Chondrocyte (in vitro differentiated cells): ENCODE measurements around the gene RAC2. TPM values are rescaled to one million over a fixed set of nuclear protein-coding genes. Genes with fewer than 3 reads are reported as not detected.
A peak's percentile ranks its signal among the peaks of the same experiment; 100 is the strongest.

Experiments
- DNase-seq: peaks from one replicate; pipeline ENCODE4 v3.0.0; 2021; ENCODE audit warnings: mixed read lengths, low spot score
- H3K27ac Mint-ChIP-seq: one replicate; pipeline ENCODE4 v1.8.0; 2021; ENCODE audit warnings: mild to moderate bottlenecking, moderate library complexity, mixed read lengths; ENCODE audit not compliant: unreplicated experiment
- H3K27me3 Mint-ChIP-seq: 2 replicates; pipeline ENCODE4 v1.8.0; 2021; ENCODE audit warnings: low read depth, mixed read lengths
- H3K36me3 Mint-ChIP-seq: 2 replicates; pipeline ENCODE4 v1.8.0; 2021; ENCODE audit warnings: low read depth, mixed read lengths
- H3K4me1 Mint-ChIP-seq: 2 replicates; pipeline ENCODE4 v1.8.0; 2021; ENCODE audit warnings: low read depth, mild to moderate bottlenecking, mixed read lengths
- H3K4me3 Mint-ChIP-seq: one replicate; pipeline ENCODE4 v1.8.0; 2021; ENCODE audit warnings: mild to moderate bottlenecking, moderate library complexity, mixed read lengths; ENCODE audit not compliant: unreplicated experiment
- H3K9me3 Mint-ChIP-seq: 2 replicates; pipeline ENCODE4 v1.8.0; 2021; ENCODE audit warnings: low read depth, mixed read lengths
- total RNA-seq: library from RNA; stranded (reverse); gene quantifications from 3 replicates; pipeline ENCODE4 v1.2.1, GENCODE V29; 2021
- TF ChIP-seq, protein P1 (sequence below): fragments of 200-600 bp; sonication (generic); IDR thresholded peaks from 2 replicates; pipeline ENCODE4 v1.5.0; 2021; ENCODE audit warnings: antibody characterized with exemption, mild to moderate bottlenecking, moderate library complexity

The RAC2 gene
- total RNA-seq, 1 donor from 2014 or later: 0.20 TPM

DNA sequence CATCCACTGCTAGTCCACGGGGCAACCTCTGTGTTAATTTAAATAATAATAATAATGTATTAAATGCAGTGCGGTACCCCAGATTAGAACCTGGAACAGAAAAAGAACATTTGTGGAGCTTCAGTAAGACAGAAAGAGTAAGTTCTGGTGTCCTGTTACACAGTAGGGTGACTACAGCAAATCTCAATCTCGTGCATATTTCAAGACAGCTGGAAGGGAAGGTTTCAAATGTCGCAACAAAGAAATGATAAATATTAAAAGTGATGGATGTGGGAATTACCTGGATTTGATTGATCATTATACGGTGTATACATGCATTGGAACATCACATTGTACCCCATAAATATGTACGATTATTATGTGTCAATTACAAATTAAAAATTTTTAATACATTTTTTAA lies 1.7 kb upstream of the RAC2 start:
- Mint-ChIP-seq H3K27ac (no peak overlapping the region), H3K27me3 (peaks cover 14% of the 10 kb centered on the region), H3K9me3 (no peaks in the 10 kb centered on the region), H3K36me3 (no peaks in the 10 kb centered on the region), H3K4me1 (peaks cover 6% of the 10 kb centered on the region), H3K4me3 (no peak overlapping the region)
- DNase-seq: no peak
- TF ChIP-seq, protein P1, sequence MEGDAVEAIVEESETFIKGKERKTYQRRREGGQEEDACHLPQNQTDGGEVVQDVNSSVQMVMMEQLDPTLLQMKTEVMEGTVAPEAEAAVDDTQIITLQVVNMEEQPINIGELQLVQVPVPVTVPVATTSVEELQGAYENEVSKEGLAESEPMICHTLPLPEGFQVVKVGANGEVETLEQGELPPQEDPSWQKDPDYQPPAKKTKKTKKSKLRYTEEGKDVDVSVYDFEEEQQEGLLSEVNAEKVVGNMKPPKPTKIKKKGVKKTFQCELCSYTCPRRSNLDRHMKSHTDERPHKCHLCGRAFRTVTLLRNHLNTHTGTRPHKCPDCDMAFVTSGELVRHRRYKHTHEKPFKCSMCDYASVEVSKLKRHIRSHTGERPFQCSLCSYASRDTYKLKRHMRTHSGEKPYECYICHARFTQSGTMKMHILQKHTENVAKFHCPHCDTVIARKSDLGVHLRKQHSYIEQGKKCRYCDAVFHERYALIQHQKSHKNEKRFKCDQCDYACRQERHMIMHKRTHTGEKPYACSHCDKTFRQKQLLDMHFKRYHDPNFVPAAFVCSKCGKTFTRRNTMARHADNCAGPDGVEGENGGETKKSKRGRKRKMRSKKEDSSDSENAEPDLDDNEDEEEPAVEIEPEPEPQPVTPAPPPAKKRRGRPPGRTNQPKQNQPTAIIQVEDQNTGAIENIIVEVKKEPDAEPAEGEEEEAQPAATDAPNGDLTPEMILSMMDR: no peak

DNA sequence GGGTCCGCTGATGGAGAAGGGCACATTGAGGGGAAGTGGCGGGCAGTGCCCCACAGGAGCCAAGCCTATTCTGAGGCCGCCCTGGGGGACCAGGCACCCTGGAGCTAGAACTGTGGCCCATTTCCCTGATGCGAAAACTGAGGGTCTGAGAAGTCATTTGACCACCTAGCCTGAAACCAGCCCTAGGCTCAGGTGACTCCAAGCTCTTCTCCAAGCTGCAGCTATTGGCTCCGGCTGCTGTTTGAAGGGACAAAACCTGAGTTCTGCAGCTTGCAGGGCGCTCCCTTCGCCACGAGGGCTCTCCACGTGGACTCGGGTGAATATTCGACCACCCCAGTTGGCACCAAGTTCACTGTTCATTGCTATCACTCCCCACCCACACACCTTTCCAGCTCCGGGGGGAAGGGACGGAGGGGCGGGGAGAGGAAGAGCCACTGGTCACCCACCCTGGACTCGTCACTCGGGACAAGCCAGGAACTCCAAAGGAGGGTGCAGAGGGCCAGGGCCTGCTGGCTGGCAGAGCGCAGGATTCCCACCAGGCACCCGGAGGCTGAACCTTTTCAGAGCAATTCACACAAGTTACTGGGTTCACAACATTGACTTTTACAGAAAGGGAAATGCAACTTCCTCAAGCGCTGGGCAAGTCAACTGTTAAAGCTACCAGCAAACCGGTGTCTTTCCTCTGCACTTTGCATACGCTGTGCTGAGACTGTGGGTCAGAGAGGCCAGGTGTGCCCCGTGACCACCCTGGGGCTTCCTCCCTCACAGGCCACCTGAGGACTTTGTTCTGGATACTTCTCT lies 1.1 kb upstream of the RAC2 start:
- TF ChIP-seq, protein P1: no peak
- Mint-ChIP-seq H3K4me3 (no peak overlapping the region), H3K9me3 (no peaks in the 10 kb centered on the region), H3K4me1 (peaks cover 6% of the 10 kb centered on the region), H3K36me3 (no peaks in the 10 kb centered on the region), H3K27ac (no peak overlapping the region), H3K27me3 (peaks cover 17% of the 10 kb centered on the region)
- DNase-seq: peak; percentile 42

DNA sequence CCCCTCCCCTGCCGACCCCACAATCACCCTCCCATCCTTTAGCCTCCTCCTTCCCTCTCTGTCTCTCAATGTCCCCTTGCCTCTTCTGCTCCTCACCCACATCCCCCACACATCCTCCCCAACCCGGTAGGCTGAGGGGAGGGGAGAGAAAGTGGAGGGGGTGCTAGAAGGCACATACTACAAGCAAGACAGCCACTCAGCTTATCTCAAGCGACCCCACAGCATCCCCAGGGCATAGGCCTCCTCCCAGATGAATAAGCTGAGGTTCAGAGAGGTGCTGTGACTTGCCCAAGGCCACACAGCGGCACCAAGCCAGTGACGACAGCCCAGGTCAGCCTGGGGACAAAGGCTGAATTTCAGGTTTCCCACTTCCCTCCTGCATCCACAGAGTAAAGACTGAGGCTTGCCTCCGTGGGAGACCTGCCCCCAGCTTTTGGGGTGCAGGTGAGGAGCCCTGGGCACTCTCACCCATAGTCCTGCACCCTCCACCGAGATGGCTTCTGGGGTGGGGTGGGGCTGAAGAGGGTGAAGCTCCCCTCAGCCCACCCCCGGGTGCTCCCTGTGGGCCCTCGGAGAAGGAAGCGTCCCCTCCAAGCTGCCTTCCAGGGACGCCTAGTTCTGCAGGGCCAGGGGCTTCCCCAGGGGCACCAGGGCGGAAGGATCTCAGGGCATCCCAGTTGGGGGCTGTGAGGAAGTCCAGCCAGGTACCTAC lies 511 bp downstream of the RAC2 start:
- Mint-ChIP-seq H3K9me3 (no peaks in the 10 kb centered on the region), H3K27me3 (peaks cover 19% of the 10 kb centered on the region), H3K4me3 (no peak overlapping the region), H3K36me3 (no peaks in the 10 kb centered on the region), H3K4me1 (peaks cover 6% of the 10 kb centered on the region), H3K27ac (no peak overlapping the region)
- TF ChIP-seq, protein P1: no peak
- no peak for DNase-seq

DNA sequence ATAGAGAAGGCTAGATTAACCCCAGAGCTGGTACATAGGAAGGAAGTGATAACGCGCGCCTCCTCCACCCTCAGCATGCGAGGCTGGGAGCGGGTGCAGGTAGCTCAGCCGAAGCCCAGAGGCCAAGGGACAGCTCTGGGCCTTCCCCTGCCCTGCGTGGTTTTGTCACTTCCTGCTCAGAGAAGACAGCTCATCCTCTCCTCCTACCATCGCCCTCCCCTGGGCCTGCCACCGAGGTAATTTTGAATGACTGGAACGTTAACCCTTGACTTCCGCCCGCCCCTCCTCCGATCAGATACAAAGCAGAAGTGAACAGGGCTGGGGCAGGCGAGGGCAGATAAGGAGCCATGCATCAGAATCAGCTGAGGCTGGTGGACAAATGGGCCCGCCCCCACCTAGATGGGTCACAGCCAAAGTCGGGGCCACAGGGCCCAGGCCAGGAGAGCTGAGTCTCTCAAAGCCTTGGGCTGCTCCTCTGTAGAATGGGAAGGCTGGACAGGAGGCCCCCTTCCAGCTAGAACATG lies 1.6 kb downstream of the RAC2 start:
- Mint-ChIP-seq H3K9me3 (no peaks in the 10 kb centered on the region), H3K36me3 (no peaks in the 10 kb centered on the region), H3K4me1 (peaks cover 6% of the 10 kb centered on the region), H3K27ac (no peak overlapping the region), H3K4me3 (no peak overlapping the region), H3K27me3 (peaks cover 20% of the 10 kb centered on the region)
- TF ChIP-seq, protein P1: no peak
- DNase-seq: peak; percentile 68

DNA sequence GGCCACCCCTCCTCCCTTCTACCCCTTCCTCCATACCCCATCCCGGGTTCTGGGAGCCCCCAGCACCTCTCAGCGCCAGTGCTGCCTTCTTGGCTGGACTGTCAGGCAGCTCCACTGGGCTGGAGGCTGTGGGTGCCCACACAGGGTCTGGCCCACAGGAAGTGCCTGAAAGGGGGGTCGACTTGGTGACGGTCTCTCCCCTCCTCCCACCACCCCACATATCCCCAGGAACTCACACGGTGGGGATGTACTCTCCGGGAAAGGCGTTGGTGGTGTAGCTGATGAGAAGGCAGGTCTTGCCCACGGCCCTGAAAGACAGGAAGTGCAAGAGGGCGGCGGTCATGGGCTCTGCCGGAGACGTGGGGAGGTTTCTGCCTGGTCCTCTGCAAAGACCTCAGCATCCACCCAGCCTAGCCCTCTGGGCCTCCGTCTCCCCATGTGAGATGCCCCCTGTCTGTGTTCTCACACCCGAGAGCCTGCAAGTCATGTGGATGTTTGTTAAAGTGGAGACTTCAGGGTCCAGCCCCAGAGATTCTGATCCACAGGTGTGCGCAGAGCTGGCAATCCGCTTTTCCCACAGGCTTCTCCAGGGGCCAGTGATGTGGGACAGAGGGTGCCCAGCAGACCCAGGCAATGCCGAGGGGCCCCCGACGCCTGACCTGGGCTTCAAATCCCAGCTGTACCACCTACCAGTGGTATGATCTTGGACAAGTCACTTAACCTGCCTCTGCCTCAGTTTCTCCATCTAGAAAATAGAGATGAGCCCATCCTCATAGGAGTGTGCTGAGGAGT lies 2.5 kb downstream of the RAC2 start:
- H3K27me3 Mint-ChIP-seq: peaks cover 22% of the 10 kb centered on the region
- H3K36me3 Mint-ChIP-seq: no peaks in the 10 kb centered on the region
- TF ChIP-seq, protein P1: no peak
- DNase-seq: peak; percentile 84
- H3K4me3 Mint-ChIP-seq: no peak overlapping the region
- H3K4me1 Mint-ChIP-seq: peaks cover 6% of the 10 kb centered on the region
- H3K27ac Mint-ChIP-seq: no peak overlapping the region
- no peaks in the 10 kb centered on the region for H3K9me3 Mint-ChIP-seq
